ENCODE measurements around the gene IAPP.
"Not testable (repeated sequence)": the region's sequence is repeated elsewhere in the genome, so short reads cannot be mapped to it uniquely, and the experiment has no call there.

The IAPP gene

GRCh38 chr12:21384261-21384660 is 11.6 kb downstream of the IAPP start:
- no peak for DNase-seq

- no peak for DNase-seq
These were observed 14.5 kb downstream of the IAPP start for GRCh38 chr12:21387174-21387573.

- no peak for DNase-seq
These were observed 19.7 kb downstream of the IAPP start for GRCh38 chr12:21392384-21392783.

- not testable (repeated sequence) for DNase-seq
These were observed 22.3 kb downstream of the IAPP start for GRCh38 chr12:21394828-21395626.

GRCh38 chr12:21413369-21414277 is 40.9 kb downstream of the IAPP start:
- DNase-seq = no peak

- DNase-seq = no peak
These were observed 43.9 kb downstream of the IAPP start for GRCh38 chr12:21416511-21417121.

GRCh38 chr12:21418398-21418797 is 45.7 kb downstream of the IAPP start:
- not testable (repeated sequence) for DNase-seq

GRCh38 chr12:21419009-21419699 is 46.5 kb downstream of the IAPP start:
- DNase-seq = not testable (repeated sequence)

- no peak for DNase-seq
These were observed 55.5 kb downstream of the IAPP start for GRCh38 chr12:21428241-21428640.

Measured in NCI-H1105 treated with DMSO at 0.1 percent for 48 hours (cell line).